GM23338 (cell line): ENCODE data around the gene SNX2. TPM values are rescaled to one million over a fixed set of nuclear protein-coding genes. Genes with fewer than 3 reads are reported as not detected.

Source experiments
- ATAC-seq: fragments of 200-7000 bp; cut with Tn5 transposase; 3 replicates; pipeline ENCODE4 v1.9.1; 2020
- DNase-seq: peaks from one replicate; pipeline ENCODE4 v3.0.0-alpha.2; 2015; ENCODE audit warnings: low spot score
- H2AFZ ChIP-seq: fragments of 200-600 bp; sonication (generic); 2 replicates; pipeline ENCODE4 v1.8.0; 2016; ENCODE audit warnings: antibody characterized with exemption, mild to moderate bottlenecking, moderate library complexity
- H3F3A ChIP-seq: fragments of 200-600 bp; sonication (generic); replicated peaks from 2 replicates; pipeline ENCODE4 v1.8.0; 2017; ENCODE audit warnings: antibody characterized with exemption, mixed run types, low read depth
- H3K27ac ChIP-seq: fragments of 200-600 bp; sonication (generic); 2 replicates; pipeline ENCODE4 v1.6.1; 2016; ENCODE audit warnings: low read depth
- H3K27me3 ChIP-seq: fragments of 200-600 bp; sonication (generic); 2 replicates; pipeline ENCODE4 v1.8.0; 2016; ENCODE audit warnings: mild to moderate bottlenecking, mixed run types, moderate library complexity; ENCODE audit not compliant: insufficient read depth
- H3K36me3 ChIP-seq: fragments of 200-600 bp; sonication (generic); 2 replicates; pipeline ENCODE4 v1.8.0; 2016; ENCODE audit warnings: mild to moderate bottlenecking; ENCODE audit not compliant: insufficient read depth
- H3K4me1 ChIP-seq: fragments of 200-600 bp; sonication (generic); 2 replicates; pipeline ENCODE4 v1.8.0; 2016; ENCODE audit warnings: mild to moderate bottlenecking, moderate library complexity; ENCODE audit not compliant: insufficient read depth
- H3K4me2 ChIP-seq: fragments of 200-600 bp; sonication (generic); 2 replicates; pipeline ENCODE4 v1.7.1; 2017; ENCODE audit warnings: mixed run types
- H3K4me3 ChIP-seq: fragments of 200-600 bp; sonication (generic); 2 replicates; pipeline ENCODE4 v1.6.1; 2016; ENCODE audit warnings: mixed run types
- H3K79me2 ChIP-seq: fragments of 200-600 bp; sonication (generic); replicated peaks from 2 replicates; pipeline ENCODE4 v1.8.0; 2017; ENCODE audit warnings: mild to moderate bottlenecking; ENCODE audit not compliant: insufficient read depth
- H3K9me2 ChIP-seq: fragments of 200-600 bp; sonication (generic); 2 replicates; pipeline ENCODE4 v1.8.0; 2017; ENCODE audit not compliant: insufficient read depth
- H4K20me1 ChIP-seq: fragments of 200-600 bp; sonication (generic); replicated peaks from 2 replicates; pipeline ENCODE4 v1.8.0; 2017; ENCODE audit warnings: mild to moderate bottlenecking; ENCODE audit not compliant: insufficient read depth
- H3K27ac Mint-ChIP-seq: 2 replicates; pipeline ENCODE4 v1.8.0; 2020; ENCODE audit warnings: inconsistent platforms, mild to moderate bottlenecking, moderate library complexity, mixed read lengths
- H3K27me3 Mint-ChIP-seq: 3 replicates; pipeline ENCODE4 v1.8.0; 2022; ENCODE audit warnings: low read depth, mild to moderate bottlenecking, moderate library complexity, mixed read lengths, inconsistent platforms; ENCODE audit not compliant: insufficient read depth, poor library complexity
- H3K36me3 Mint-ChIP-seq: 3 replicates; pipeline ENCODE4 v1.8.0; 2021; ENCODE audit warnings: low read depth, mild to moderate bottlenecking, inconsistent platforms, moderate library complexity, mixed read lengths
- H3K4me1 Mint-ChIP-seq: 3 replicates; pipeline ENCODE4 v1.8.0; 2020; ENCODE audit warnings: mild to moderate bottlenecking, inconsistent platforms, mixed read lengths
- H3K4me3 Mint-ChIP-seq: 3 replicates; pipeline ENCODE4 v1.8.0; 2021; ENCODE audit warnings: moderate library complexity, mild to moderate bottlenecking, inconsistent platforms, mixed read lengths
- H3K9me3 Mint-ChIP-seq: 3 replicates; pipeline ENCODE4 v1.8.0; 2020; ENCODE audit warnings: moderate library complexity, mild to moderate bottlenecking, inconsistent platforms, mixed read lengths
- CREB1 ChIP-seq: fragments of 250-450 bp; sonication (Bioruptor Pico); IDR thresholded peaks from 2 replicates; pipeline ENCODE4 v1.5.0; 2020; ENCODE audit warnings: low read depth, mild to moderate bottlenecking, moderate library complexity
- JUNB ChIP-seq: IDR thresholded peaks from one replicate; pipeline ENCODE4 v1.6.1; 2016; ENCODE audit warnings: antibody characterized with exemption; ENCODE audit not compliant: unreplicated experiment
- NANOG ChIP-seq: IDR thresholded peaks from 2 replicates; pipeline ENCODE4 v1.6.1; 2016; ENCODE audit warnings: antibody characterized with exemption, borderline replicate concordance
- STAT1 ChIP-seq: IDR thresholded peaks from one replicate; pipeline ENCODE4 v1.6.1; 2016; ENCODE audit warnings: antibody characterized with exemption; ENCODE audit not compliant: unreplicated experiment
- polyA plus RNA-seq: library from polyadenylated mRNA; unstranded; fragments of >200 nt; fragmentation: Nextera tagmentation; extraction: Ambion mirVana; gene quantifications from 2 replicates; pipeline ENCODE4 v1.2.1, GENCODE V29; 2016
- total RNA-seq: library from RNA; depleted of rRNA; stranded (reverse); fragments of >200 nt; shearing (Covaris generic); gene quantifications from 2 replicates; pipeline ENCODE4 v1.2.3, GENCODE V29; 2014
- TF ChIP-seq, protein P1 (sequence below): IDR thresholded peaks from one replicate; pipeline ENCODE4 v1.6.1; 2018; ENCODE audit warnings: antibody characterized with exemption; ENCODE audit not compliant: unreplicated experiment
- TF ChIP-seq, protein P2 (sequence below): fragments of 250-450 bp; sonication (Bioruptor Pico); IDR thresholded peaks from 2 replicates; pipeline ENCODE4 v1.5.0; 2020; ENCODE audit warnings: mild to moderate bottlenecking, moderate library complexity

Gene SNX2
- total and polyA plus RNA-seq, 2 experiments from 2014 or later: 50.8 to 67.8 TPM

DNA sequence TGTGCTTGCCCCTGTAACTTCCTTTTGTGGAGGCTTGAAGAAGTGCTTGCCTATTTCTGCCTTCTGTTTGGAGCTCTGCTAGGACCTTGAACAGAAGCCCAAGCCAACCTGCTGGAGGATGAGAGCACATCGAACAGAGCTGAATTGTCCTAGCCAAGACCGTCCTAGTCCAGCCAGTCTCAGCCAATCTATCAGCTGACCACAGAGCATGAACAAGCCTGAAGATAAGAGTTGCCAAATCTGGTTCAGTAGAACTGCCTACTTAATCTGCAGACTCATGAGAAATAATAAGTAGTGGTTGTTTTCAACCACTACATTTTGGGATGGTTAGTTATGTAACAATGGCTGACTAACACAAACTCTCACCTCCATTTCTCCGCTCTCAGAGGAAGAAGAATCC, 4.4 kb upstream of the SNX2 start:
- no peak overlapping the region for H3K4me3 Mint-ChIP-seq
- no peaks in the 10 kb centered on the region for H3K27me3 ChIP-seq
- no peak overlapping the region for H3K4me2 ChIP-seq
- no peak overlapping the region for H3K27ac ChIP-seq
- no peak for DNase-seq
- H3K4me1 ChIP-seq: peaks cover 4% of the 10 kb centered on the region; the same call in 1 of the 2 replicates
- TF ChIP-seq, protein P1, sequence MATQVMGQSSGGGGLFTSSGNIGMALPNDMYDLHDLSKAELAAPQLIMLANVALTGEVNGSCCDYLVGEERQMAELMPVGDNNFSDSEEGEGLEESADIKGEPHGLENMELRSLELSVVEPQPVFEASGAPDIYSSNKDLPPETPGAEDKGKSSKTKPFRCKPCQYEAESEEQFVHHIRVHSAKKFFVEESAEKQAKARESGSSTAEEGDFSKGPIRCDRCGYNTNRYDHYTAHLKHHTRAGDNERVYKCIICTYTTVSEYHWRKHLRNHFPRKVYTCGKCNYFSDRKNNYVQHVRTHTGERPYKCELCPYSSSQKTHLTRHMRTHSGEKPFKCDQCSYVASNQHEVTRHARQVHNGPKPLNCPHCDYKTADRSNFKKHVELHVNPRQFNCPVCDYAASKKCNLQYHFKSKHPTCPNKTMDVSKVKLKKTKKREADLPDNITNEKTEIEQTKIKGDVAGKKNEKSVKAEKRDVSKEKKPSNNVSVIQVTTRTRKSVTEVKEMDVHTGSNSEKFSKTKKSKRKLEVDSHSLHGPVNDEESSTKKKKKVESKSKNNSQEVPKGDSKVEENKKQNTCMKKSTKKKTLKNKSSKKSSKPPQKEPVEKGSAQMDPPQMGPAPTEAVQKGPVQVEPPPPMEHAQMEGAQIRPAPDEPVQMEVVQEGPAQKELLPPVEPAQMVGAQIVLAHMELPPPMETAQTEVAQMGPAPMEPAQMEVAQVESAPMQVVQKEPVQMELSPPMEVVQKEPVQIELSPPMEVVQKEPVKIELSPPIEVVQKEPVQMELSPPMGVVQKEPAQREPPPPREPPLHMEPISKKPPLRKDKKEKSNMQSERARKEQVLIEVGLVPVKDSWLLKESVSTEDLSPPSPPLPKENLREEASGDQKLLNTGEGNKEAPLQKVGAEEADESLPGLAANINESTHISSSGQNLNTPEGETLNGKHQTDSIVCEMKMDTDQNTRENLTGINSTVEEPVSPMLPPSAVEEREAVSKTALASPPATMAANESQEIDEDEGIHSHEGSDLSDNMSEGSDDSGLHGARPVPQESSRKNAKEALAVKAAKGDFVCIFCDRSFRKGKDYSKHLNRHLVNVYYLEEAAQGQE: no peak
- TF ChIP-seq CREB1 (no peak), JUNB (no peak)
- H2AFZ ChIP-seq: no peak overlapping the region
- no peak overlapping the region for H3K27ac Mint-ChIP-seq
- no peaks in the 10 kb centered on the region for H4K20me1 ChIP-seq
- no peaks in the 10 kb centered on the region for H3K9me3 Mint-ChIP-seq
- H3K79me2 ChIP-seq: no peaks in the 10 kb centered on the region; the same call in 1 of the 2 replicates
- no peaks in the 10 kb centered on the region for H3K36me3 ChIP-seq
- H3K27me3 Mint-ChIP-seq: peaks cover 4% of the 10 kb centered on the region
- H3K9me2 ChIP-seq: no peaks in the 10 kb centered on the region
- H3K4me3 ChIP-seq: no peak overlapping the region
- H3K4me1 Mint-ChIP-seq: peaks cover 2% of the 10 kb centered on the region; the same call in 2 of the 3 replicates
- ATAC-seq: no peak
- H3K36me3 Mint-ChIP-seq: no peaks in the 10 kb centered on the region; the same call in 2 of the 3 replicates
- no peaks in the 10 kb centered on the region for H3F3A ChIP-seq

DNA sequence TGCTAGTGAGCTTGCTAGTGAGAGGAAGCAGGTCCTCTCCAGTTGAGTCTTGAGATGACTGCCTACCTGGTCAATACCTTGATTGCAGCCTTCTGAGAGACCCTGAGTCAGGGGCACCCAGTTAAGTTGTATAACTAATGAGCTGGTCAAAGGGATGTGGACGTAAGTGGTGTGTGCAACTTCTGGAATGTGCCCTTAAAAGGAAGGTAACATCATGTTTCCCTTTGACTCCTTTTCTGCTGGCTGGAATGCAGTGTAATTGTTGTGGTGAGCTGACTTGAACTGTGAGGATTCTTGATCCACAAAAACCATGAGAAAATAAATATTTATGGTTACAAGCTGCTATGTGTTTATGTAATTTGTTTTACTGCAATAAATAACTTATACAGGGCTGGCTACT, 2.4 kb upstream of the SNX2 start:
- Histone ChIP-seq H3K4me2 (no peak overlapping the region), H3K79me2 (peaks cover 20% of the 10 kb centered on the region), H3K9me2 (no peaks in the 10 kb centered on the region), H3K27ac (no peak overlapping the region), H3K4me3 (no peak overlapping the region), H4K20me1 (peaks cover 2% of the 10 kb centered on the region; the same call in 1 of the 2 replicates), H3K4me1 (peaks cover 14% of the 10 kb centered on the region), H3K27me3 (no peaks in the 10 kb centered on the region), H2AFZ (no peak overlapping the region; the same call in 1 of the 2 replicates), H3F3A (no peaks in the 10 kb centered on the region), H3K36me3 (no peaks in the 10 kb centered on the region)
- Mint-ChIP-seq H3K27ac (no peak overlapping the region), H3K36me3 (no peaks in the 10 kb centered on the region; the same call in 2 of the 3 replicates), H3K9me3 (no peaks in the 10 kb centered on the region), H3K4me1 (peaks cover 8% of the 10 kb centered on the region), H3K27me3 (peaks cover 5% of the 10 kb centered on the region), H3K4me3 (no peak overlapping the region)
- TF ChIP-seq NANOG: no peak
- TF ChIP-seq, protein P2, sequence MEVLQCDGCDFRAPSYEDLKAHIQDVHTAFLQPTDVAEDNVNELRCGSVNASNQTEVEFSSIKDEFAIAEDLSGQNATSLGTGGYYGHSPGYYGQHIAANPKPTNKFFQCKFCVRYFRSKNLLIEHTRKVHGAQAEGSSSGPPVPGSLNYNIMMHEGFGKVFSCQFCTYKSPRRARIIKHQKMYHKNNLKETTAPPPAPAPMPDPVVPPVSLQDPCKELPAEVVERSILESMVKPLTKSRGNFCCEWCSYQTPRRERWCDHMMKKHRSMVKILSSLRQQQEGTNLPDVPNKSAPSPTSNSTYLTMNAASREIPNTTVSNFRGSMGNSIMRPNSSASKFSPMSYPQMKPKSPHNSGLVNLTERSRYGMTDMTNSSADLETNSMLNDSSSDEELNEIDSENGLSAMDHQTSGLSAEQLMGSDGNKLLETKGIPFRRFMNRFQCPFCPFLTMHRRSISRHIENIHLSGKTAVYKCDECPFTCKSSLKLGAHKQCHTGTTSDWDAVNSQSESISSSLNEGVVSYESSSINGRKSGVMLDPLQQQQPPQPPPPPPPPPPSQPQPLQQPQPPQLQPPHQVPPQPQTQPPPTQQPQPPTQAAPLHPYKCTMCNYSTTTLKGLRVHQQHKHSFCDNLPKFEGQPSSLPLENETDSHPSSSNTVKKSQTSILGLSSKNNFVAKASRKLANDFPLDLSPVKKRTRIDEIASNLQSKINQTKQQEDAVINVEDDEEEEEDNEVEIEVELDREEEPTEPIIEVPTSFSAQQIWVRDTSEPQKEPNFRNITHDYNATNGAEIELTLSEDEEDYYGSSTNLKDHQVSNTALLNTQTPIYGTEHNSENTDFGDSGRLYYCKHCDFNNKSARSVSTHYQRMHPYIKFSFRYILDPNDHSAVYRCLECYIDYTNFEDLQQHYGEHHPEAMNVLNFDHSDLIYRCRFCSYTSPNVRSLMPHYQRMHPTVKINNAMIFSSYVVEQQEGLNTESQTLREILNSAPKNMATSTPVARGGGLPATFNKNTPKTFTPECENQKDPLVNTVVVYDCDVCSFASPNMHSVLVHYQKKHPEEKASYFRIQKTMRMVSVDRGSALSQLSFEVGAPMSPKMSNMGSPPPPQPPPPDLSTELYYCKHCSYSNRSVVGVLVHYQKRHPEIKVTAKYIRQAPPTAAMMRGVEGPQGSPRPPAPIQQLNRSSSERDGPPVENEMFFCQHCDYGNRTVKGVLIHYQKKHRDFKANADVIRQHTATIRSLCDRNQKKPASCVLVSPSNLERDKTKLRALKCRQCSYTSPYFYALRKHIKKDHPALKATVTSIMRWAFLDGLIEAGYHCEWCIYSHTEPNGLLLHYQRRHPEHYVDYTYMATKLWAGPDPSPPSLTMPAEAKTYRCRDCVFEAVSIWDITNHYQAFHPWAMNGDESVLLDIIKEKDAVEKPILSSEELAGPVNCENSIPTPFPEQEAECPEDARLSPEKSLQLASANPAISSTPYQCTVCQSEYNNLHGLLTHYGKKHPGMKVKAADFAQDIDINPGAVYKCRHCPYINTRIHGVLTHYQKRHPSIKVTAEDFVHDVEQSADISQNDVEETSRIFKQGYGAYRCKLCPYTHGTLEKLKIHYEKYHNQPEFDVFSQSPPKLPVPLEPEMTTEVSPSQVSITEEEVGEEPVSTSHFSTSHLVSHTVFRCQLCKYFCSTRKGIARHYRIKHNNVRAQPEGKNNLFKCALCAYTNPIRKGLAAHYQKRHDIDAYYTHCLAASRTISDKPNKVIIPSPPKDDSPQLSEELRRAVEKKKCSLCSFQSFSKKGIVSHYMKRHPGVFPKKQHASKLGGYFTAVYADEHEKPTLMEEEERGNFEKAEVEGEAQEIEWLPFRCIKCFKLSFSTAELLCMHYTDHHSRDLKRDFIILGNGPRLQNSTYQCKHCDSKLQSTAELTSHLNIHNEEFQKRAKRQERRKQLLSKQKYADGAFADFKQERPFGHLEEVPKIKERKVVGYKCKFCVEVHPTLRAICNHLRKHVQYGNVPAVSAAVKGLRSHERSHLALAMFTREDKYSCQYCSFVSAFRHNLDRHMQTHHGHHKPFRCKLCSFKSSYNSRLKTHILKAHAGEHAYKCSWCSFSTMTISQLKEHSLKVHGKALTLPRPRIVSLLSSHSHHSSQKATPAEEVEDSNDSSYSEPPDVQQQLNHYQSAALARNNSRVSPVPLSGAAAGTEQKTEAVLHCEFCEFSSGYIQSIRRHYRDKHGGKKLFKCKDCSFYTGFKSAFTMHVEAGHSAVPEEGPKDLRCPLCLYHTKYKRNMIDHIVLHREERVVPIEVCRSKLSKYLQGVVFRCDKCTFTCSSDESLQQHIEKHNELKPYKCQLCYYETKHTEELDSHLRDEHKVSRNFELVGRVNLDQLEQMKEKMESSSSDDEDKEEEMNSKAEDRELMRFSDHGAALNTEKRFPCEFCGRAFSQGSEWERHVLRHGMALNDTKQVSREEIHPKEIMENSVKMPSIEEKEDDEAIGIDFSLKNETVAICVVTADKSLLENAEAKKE (CRISPR knock-in tag): no peak
- no peak for TF ChIP-seq STAT1
- TF ChIP-seq JUNB: no peak
- ATAC-seq: no peak
- no peak for DNase-seq
